Hepatocyte (in vitro differentiated cells): ENCODE data around the gene CXCR5. TPM values are rescaled to one million over a fixed set of nuclear protein-coding genes. Genes with fewer than 3 reads are reported as not detected.

Experiments
- DNase-seq: peaks from one replicate; pipeline ENCODE4 v3.0.0-alpha.2; 2016; ENCODE audit warnings: low spot score
- H2AFZ ChIP-seq: fragments of 200-600 bp; sonication (generic); 2 replicates; pipeline ENCODE4 v1.6.0; 2016; ENCODE audit warnings: antibody characterized with exemption, mild to moderate bottlenecking
- H3K27ac ChIP-seq: fragments of 200-600 bp; sonication (generic); 2 replicates; pipeline ENCODE4 v1.5.1; 2016; ENCODE audit warnings: mild to moderate bottlenecking
- H3K27me3 ChIP-seq: fragments of 200-600 bp; sonication (generic); 2 replicates; pipeline ENCODE4 v1.6.1; 2016
- H3K36me3 ChIP-seq: fragments of 200-600 bp; sonication (generic); replicated peaks from 2 replicates; pipeline ENCODE4 v1.5.1; 2016; ENCODE audit warnings: low read depth; ENCODE audit not compliant: insufficient read depth
- H3K4me1 ChIP-seq: fragments of 200-600 bp; sonication (generic); 2 replicates; pipeline ENCODE4 v1.5.1; 2016; ENCODE audit warnings: mild to moderate bottlenecking, moderate library complexity; ENCODE audit not compliant: insufficient read depth
- H3K4me2 ChIP-seq: fragments of 200-600 bp; sonication (generic); 2 replicates; pipeline ENCODE4 v1.6.0; 2016
- H3K4me3 ChIP-seq: fragments of 200-600 bp; sonication (generic); 2 replicates; pipeline ENCODE4 v1.5.1; 2016; ENCODE audit warnings: mild to moderate bottlenecking
- H3K79me2 ChIP-seq: fragments of 200-600 bp; sonication (generic); 2 replicates; pipeline ENCODE4 v1.6.0; 2017; ENCODE audit warnings: mild to moderate bottlenecking
- H3K9me2 ChIP-seq: fragments of 200-600 bp; sonication (generic); replicated peaks from 2 replicates; pipeline ENCODE4 v1.6.0; 2017; ENCODE audit warnings: mild to moderate bottlenecking; ENCODE audit not compliant: insufficient read depth
- H3K9me3 ChIP-seq: fragments of 200-600 bp; sonication (generic); 2 replicates; pipeline ENCODE4 v1.5.1; 2016; ENCODE audit warnings: low read depth, mild to moderate bottlenecking
- H4K20me1 ChIP-seq: fragments of 200-600 bp; sonication (generic); 2 replicates; pipeline ENCODE4 v1.6.0; 2016; ENCODE audit warnings: mild to moderate bottlenecking; ENCODE audit not compliant: insufficient read depth, poor library complexity, severe bottlenecking
- EZH2 ChIP-seq: fragments of 200-600 bp; sonication (generic); IDR thresholded peaks from 2 replicates; pipeline ENCODE4 v1.6.1; 2016; ENCODE audit warnings: antibody characterized with exemption, mild to moderate bottlenecking, borderline replicate concordance
- EZH2phosphoT487 ChIP-seq: fragments of 200-600 bp; sonication (generic); IDR thresholded peaks from one replicate; pipeline ENCODE4 v1.6.1; 2018; ENCODE audit warnings: antibody characterized with exemption, mild to moderate bottlenecking, low read depth, moderate library complexity; ENCODE audit not compliant: unreplicated experiment, severe bottlenecking
- WGBS: methylation state at CpG from one replicate; pipeline ENCODE4 v1.1.6; 2016; ENCODE audit warnings: low lambda C conversion rate; ENCODE audit errors: missing lambda C conversion rate; 5-methylcytosine and 5-hydroxymethylcytosine counted together
- polyA plus RNA-seq: library from polyadenylated mRNA; unstranded; fragments of >200 nt; fragmentation: Nextera tagmentation; extraction: Ambion mirVana; gene quantifications from 2 replicates; pipeline ENCODE4 v1.2.1, GENCODE V29; 2016
- total RNA-seq: library from RNA; depleted of rRNA; stranded (reverse); fragments of >200 nt; gene quantifications from 2 replicates; pipeline ENCODE4 v1.2.3, GENCODE V29; 2014
- TF ChIP-seq, protein P1 (sequence below): fragments of 200-600 bp; sonication (generic); IDR thresholded peaks from 2 replicates; pipeline ENCODE4 v1.5.1; 2016; ENCODE audit warnings: antibody characterized with exemption, mild to moderate bottlenecking; ENCODE audit not compliant: poor library complexity

CXCR5 gene
- total and polyA plus RNA-seq, 2 experiments from 2014 or later: 0.11 TPM; not detected in 1

DNA sequence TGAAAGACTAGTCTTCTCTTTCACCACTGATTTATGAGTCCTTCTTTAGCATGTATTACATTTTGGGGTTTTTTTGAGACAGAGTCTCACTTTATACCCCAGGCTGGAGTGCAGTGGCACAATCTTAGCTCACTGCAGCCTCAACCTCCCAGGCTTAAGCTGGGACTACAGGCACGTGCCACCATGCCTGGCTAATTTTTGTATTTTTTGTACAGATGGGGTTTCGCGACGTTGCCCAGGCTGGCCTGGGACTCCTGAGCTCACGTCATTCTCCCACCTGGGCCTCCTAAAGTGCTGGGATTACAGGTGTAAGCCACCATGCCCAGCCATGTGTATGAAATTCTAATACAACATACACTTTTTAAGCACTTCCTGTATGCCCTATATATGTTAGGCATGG is 26.3 kb upstream of the CXCR5 start:
- no peaks in the 10 kb centered on the region for H3K9me3 ChIP-seq
- no peak for DNase-seq
- no peaks in the 10 kb centered on the region for H3K9me2 ChIP-seq
- WGBS: 96% methylated on average over 5 of the region's 5 CpGs
- H3K36me3 ChIP-seq: no peaks in the 10 kb centered on the region
- no peaks in the 10 kb centered on the region for H3K27me3 ChIP-seq
- H2AFZ ChIP-seq: no peak overlapping the region
- no peak overlapping the region for H3K4me3 ChIP-seq
- no peak overlapping the region for H3K4me2 ChIP-seq
- no peaks in the 10 kb centered on the region for H3K79me2 ChIP-seq
- no peak for TF ChIP-seq EZH2phosphoT487
- TF ChIP-seq, protein P1, sequence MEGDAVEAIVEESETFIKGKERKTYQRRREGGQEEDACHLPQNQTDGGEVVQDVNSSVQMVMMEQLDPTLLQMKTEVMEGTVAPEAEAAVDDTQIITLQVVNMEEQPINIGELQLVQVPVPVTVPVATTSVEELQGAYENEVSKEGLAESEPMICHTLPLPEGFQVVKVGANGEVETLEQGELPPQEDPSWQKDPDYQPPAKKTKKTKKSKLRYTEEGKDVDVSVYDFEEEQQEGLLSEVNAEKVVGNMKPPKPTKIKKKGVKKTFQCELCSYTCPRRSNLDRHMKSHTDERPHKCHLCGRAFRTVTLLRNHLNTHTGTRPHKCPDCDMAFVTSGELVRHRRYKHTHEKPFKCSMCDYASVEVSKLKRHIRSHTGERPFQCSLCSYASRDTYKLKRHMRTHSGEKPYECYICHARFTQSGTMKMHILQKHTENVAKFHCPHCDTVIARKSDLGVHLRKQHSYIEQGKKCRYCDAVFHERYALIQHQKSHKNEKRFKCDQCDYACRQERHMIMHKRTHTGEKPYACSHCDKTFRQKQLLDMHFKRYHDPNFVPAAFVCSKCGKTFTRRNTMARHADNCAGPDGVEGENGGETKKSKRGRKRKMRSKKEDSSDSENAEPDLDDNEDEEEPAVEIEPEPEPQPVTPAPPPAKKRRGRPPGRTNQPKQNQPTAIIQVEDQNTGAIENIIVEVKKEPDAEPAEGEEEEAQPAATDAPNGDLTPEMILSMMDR: no peak
- no peak overlapping the region for H3K27ac ChIP-seq
- no peaks in the 10 kb centered on the region for H4K20me1 ChIP-seq
- no peaks in the 10 kb centered on the region for H3K4me1 ChIP-seq

DNA sequence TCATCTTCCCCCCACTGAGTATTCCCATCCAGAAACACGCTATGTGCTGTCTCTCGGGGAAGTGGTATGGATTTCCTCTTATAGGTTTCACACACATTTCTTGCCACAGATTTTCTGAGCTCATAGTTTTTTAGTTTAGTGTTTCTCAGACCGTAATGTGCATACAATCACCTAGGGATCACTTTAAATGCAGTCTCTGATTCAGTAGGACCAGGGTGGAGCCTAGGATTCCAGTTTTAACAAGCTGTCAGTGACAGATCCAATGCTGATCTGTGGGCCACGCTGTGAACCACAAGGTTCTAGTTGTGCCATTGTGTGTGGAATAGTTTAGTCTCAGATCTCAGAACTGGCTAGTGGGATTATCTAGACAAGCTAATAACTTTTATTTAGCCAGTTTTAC is 23.7 kb upstream of the CXCR5 start:
- TF ChIP-seq EZH2 (no peak), EZH2phosphoT487 (no peak)
- TF ChIP-seq, protein P1: no peak
- no peak for DNase-seq
- WGBS: 46% methylated on average over 4 of the region's 4 CpGs
- Histone ChIP-seq H3K4me1 (no peaks in the 10 kb centered on the region), H2AFZ (no peak overlapping the region), H3K9me2 (no peaks in the 10 kb centered on the region), H3K27me3 (no peaks in the 10 kb centered on the region), H3K4me2 (no peak overlapping the region), H4K20me1 (no peaks in the 10 kb centered on the region), H3K9me3 (no peaks in the 10 kb centered on the region), H3K36me3 (no peaks in the 10 kb centered on the region), H3K27ac (no peak overlapping the region), H3K79me2 (no peaks in the 10 kb centered on the region), H3K4me3 (no peak overlapping the region)

DNA sequence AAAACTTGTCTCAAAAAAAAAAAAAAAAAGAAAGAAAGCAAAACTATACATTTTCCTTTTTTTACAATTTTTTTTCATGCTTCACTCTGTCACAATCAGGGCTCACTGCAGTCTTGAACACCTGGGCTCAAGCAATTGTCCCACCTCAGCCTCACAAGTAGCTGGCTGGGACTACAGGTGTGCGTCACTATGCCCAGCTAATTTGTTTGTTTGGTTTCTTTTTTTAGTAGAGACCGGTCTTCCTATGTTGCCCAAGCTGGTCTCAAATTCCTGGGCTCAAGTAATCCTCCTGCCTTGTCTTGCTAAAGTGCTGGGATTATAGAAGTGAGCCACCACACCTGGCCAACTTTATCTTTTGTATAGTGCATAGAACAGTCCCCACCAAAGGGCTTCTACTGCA is 15.0 kb upstream of the CXCR5 start:
- H3K27ac ChIP-seq: no peak overlapping the region
- H3K4me3 ChIP-seq: no peak overlapping the region
- no peak for TF ChIP-seq EZH2
- TF ChIP-seq EZH2phosphoT487: no peak
- TF ChIP-seq, protein P1: no peak
- H3K9me2 ChIP-seq: no peaks in the 10 kb centered on the region
- H3K4me2 ChIP-seq: no peak overlapping the region
- H3K27me3 ChIP-seq: no peaks in the 10 kb centered on the region
- H3K4me1 ChIP-seq: peaks cover 12% of the 10 kb centered on the region
- H4K20me1 ChIP-seq: no peaks in the 10 kb centered on the region
- no peak for DNase-seq
- no peaks in the 10 kb centered on the region for H3K36me3 ChIP-seq
- WGBS: 71% methylated on average over 2 of the region's 2 CpGs
- no peaks in the 10 kb centered on the region for H3K9me3 ChIP-seq
- H2AFZ ChIP-seq: no peak overlapping the region
- no peaks in the 10 kb centered on the region for H3K79me2 ChIP-seq
